Measurements from ENCODE around the gene SLC16A7.

The SLC16A7 gene

DNA sequence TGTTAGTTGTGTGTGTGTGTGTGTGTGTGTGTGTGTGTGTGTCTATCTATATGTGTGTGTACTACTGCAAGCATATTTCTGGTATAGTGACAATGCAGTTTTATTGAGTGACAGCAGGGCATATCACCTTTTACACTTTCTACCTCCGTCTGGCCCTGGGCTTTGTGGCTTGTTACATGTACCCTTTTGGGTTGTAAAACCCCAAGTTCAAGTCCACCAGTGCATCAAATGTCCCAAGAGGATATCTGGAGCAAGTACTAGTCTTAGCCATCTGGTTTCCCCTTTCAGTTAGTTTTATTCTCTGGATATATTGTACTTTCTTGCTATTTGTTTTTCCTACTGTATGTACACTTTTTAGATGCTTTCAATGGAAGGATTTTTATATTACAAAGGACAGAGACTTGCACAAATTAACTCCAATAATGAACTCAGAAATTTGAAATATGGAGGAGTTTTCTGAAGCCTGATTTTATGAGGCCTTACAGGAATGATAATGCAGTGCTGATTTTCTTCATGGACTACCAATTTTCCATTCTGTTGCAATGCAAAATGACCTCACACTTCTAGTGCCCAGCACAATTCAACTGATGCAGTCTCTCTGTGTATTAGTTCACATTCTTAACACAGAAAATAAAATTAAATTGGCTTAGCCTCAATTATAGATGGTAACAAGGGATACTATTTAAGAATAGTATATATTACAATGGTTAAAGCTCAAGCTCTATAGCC, 29.1 kb downstream of the SLC16A7 start:
- no peak for DNase-seq (ENCODE audit: low spot score)

DNA sequence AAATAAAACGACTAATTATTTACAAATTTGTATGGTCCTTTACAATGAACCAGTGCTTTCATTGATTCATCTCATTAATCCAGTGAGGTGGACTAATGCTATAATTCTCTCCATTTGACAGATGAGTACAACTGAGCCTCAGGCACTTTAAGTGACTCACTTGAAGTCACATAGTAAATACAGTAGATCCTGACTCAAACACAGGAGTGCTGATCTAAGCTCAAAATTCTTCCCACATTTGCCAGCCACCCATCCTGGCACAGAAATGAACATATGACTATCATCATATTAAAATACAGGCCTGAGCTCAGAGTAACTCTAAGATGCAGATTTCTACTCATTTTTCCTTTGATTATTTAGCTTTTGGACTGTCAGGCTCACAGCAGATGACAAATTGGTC, 30.6 kb downstream of the SLC16A7 start:
- peak; percentile 9 for DNase-seq (ENCODE audit: low spot score)

DNA sequence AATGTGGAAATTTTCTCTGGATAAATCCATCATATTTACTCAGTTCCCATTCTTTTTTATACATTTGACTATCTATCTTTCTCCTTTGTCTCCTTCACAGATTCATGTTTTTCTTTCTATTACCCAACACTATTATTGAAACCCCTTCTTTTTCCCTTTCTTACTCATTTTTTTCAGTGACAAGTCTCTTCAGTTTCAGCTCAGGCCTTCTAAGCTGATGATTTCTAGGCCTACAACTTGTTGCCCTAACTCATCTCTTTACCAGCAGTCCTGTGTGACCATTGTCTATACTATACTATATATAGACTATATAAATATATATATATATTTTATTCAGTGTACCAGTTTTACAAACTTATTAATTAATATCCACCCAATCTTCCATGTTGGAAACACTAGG, 31.8 kb downstream of the SLC16A7 start:
- DNase-seq (ENCODE audit: low spot score) = no peak

DNA sequence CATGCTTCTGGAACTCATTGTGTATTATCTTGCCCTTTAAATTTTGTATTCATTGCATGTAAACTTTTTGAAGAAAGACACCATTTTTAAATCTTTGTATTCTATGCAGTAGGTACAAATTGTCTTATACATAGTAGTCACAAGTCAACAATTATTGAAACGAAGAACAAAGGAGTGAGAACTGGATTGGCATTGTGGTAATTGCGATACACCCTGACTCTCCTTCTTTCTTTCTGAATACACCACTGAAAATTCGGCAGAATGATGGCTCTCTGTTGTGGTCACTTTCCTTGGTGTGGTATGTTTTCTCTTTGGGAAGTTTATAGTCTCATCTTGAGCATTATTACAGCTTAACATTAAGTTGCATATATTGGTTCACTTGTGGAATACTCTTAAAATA, 34.1 kb downstream of the SLC16A7 start:
- DNase-seq (ENCODE audit: low spot score) = no peak

DNA sequence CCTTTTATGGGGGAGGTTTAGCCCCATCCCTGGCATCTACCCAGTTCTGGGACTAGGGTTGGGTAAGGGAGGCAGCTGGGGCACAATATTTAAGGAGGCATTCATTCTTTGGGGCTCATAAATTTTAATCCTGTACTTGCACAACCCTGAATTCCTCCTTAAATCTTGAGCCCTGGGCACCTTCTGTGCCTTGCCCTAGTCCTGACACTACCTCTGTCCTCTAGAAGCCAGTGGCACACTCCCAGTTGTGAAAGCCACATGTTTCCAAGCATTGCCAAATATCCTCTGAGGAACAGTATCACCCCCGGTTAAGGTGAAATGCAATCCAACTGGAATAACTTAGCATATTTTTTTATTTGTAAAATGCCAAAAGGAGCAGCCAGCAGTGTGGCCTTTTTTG, 36.6 kb downstream of the SLC16A7 start:
- DNase-seq (ENCODE audit: low spot score) = peak; percentile 6

DNA sequence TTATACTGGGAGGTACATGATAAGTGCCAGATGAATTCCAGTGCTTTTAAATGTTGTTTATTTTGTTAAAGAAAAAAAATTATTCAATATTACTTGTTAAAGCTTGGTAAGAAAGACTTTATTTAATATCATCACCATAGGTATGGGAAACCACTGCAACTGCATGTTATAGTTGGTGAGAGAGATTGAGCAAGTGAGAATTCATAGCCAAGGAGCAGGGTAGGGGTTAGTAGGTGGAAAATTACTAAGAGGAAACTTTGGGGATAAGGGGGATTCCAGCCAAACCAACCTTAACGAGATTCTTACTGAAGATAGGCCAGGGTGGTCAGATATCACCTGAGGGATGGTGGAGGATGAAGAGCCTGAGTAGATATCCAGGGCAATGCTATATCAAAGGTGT, 38.4 kb downstream of the SLC16A7 start:
- no peak for DNase-seq (ENCODE audit: low spot score)

DNA sequence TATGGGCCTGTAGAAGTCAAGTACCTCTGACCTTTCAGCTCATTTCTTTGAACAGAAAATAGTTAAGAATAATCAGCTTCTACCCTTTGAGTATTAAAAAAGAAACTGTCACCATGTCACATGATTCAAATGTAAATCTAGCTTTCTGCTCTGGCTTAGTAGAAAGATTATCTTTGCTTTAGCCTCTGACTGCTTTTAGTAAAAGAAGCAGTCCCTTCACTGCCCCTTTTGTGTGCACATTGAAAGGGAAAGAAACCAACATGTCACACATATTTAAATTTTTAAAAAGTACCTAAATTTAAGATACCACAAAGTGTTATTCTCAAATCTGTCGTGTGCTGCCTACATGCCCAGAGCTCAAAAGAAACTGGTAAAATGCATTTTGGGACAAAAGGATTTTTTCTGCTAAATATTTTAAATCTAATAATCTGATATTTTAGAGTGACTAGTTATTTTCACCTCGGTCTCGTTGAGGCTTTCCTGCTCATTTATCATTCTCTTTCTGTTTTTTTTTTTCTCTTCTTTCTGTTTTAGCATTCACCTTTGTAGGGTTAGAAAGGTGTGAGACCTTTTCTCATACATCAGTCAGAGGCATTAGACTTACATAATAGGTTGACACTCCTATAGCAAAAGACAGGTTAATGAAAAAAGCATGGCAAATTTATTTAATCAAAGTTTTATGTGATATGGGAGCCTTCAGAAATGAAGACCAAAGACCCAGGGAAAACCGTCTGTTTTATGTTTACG, 41.3 kb downstream of the SLC16A7 start:
- no peak for DNase-seq (ENCODE audit: low spot score)

DNA sequence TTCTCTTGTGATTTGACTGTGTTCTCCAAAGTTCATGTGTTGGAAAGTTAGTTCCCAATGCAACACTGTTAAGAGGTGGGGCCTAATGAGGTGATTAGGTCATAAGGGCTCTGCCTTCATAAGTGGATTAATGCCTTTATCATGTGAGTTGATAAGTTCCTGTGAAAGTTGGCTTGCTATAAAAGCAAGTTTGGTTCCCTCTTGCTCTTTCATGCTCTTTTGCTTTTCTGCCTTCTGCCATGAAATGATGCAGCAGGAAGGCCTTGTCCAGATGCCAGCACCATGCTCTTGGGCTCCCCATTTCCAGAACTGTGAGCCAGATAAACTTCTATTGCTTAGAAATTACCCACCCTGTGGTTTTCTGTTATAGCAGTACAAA, 41.9 kb downstream of the SLC16A7 start:
- DNase-seq (ENCODE audit: low spot score) = no peak

DNA sequence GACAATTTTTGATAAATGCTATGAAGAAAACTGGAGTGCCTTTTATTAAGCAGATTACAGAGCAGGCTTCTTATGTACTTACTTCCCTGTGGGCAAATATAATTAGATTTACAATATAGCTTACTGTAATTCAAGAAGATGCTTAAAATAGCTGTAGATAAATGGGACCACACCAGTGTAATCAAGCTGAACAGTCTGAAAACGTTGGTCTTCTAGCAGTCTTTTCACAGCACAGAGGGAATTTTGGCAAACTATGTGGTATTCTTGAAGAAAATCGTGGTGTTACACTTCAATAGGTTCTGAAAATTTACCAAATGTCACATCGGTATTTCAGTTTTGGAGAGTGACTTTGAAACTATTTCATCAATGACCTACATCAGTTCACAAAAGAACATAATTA, 47.7 kb downstream of the SLC16A7 start:
- DNase-seq (ENCODE audit: low spot score) = no peak

DNA sequence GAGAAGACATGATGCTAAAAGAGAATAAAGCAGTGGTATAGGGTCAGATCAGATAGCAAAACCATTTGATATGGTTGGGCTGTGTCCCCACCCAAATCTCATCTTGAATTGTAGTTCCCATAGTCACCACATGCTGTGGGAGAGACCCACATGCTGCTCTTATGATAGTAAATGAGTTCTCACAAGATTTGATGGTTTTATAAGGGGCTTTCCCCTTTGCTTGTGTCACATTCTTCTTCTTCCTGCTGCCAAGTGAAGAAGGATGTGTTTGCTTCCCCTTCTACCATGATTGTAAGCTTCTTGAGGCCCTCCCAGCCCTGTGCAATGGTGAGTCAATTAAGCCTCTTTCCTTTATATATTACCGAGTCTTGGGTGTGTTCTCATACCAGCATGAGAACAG, 49.4 kb downstream of the SLC16A7 start:
- DNase-seq (ENCODE audit: low spot score) = no peak

DNA sequence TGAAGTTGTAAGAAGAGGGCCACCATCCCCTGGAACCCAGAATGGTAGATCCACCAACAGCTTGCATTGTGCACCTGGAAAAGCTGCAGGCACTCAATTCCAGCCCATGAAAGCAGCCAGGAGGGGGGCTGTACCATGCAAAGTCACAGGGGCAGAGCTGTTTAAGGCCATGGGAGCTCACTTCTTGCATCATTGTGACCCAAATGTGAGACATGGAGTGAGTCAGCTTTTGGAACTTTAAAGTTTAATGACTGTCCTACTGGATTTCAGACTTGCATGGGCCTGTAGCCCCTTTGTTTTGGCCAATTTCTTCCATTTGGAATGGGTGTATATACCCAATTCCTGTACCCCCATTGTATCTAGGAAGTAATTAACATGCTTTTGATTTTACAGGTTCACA, 50.8 kb downstream of the SLC16A7 start:
- no peak for DNase-seq (ENCODE audit: low spot score)

DNA sequence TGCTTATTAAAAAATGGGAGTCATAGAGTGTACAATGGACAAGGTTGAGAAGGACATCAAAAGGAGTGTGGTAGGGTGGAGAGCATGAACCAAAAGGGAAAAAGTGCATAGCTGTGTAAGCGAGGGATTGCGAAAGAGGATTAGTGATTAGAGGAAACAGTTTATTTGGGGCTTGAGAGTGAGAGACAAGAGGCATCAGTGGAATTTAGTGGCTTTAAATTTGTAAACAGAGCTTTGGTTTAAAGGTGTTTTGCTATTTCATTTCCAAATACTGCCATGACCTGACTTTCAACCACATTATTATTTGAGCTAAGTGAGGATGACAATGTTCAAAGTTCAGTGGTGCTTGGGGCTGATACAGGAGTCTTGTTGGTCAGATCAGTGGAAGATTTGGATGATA, 53.4 kb downstream of the SLC16A7 start:
- DNase-seq (ENCODE audit: low spot score) = peak; percentile 7

DNA sequence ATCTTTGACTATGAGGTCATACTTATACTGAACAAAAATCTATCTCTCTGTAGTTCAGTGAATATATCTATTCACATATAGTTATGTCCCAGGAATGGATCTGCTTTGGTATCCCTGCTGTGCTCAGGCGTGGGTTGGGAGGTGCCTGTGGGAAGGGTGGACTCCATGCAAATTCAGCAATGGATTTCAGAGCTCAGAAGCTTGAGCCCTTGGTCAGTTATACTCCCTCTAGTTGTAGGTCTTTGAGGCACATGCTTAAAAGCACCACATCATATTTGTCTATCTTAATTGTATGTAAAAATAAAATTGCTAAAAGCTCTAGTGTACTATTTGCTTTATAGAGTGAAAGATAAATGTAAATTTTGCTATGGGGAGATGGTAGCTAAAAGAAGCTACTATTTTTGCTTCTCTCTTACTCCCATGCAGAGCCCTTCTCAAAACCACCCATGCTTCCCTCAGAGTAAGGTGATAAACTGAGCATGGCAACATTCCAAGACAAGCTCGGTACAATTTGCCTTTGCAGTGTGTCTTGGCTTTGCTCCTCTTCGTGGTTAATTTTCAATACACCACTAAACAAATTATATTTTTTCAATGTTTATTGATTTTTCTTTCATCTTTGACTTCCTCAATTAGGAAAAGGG, 54.9 kb downstream of the SLC16A7 start:
- DNase-seq (ENCODE audit: low spot score) = peak; percentile 7

DNA sequence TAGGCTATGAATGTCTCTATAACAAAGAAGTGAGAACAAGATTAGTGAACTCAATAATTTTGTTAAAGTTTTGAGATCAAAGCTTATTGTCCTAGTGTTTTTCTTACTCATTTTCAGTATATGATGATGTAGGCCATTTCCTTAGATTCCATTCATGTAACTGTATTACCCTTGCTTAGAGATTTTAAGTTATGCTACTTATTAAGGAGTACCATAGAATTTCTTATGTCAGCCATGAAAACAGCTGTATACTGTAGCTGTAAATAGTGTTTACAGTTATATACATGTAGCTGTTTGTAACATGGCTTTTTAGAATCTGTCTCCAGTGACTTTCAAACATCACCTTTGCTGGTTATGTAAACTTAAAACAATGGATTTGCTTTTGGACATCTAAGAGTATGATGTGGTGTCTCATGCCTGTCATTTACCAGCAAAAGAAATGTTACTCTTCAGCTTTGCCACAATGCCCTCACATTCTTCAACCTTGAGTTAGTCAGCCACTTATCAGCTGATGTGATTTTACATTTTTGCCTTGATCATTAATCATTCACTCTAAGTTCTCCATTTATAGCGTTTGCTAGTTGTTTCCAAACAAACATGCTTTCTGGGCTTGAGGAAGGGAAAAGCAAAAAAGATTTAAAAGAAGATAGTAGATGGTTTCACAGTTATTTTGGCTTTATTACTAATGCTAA, 55.5 kb downstream of the SLC16A7 start:
- peak; percentile 11 for DNase-seq (ENCODE audit: low spot score)

DNA sequence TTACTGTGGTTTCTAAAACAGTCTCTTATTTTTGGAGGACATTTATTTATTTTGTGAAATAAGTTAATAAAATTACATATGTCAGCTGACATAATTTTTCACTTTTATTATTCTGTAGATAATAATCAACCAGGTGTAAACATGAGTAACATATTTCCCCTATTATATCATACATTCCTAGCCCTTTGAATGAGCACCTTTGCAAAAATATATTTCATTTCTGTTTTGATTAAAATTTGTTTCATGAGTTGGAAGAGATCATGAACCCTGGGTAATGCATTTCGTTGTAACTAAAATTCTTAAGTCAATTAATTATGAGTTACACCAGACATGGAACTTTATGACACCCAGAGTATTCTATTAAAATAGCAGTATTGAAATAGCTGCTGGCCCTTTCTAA, 56.3 kb downstream of the SLC16A7 start:
- no peak for DNase-seq (ENCODE audit: low spot score)

DNA sequence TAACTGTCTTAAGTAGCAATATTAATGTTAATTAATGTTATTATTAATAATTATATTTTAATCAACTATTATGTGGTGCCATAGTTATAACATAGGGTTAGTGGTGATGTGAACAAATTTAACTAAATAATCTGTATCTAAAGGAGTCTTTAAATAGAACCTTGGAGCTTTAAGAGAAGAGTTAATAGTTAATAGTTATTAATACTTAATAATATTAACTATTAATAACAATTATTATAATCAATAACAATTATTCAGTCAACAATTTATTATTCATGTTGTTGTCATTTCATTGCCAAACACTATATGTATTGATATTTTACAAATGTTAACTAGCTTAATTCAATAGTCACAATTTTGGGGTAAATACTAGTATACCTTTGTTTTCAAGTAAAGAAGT, 58.2 kb downstream of the SLC16A7 start:
- DNase-seq (ENCODE audit: low spot score) = no peak

DNA sequence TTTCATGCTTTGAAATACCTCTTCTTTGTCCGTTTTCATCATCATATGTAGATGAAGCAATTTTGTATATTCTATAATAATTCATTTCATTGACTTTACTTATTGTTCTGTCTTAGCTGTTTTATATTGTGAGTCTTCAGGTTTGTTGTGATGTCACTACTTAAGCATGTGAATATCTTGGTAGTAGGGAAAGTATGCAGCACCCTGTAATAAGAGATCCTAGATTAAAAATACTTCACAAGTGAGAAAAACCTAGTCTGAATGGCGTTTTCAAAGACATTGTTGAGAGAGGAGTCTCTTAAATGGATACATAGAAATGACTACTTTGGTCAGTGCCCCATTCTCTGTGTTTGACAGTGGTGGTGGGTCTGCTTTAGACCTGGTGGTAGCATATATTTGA, 61.4 kb downstream of the SLC16A7 start:
- DNase-seq (ENCODE audit: low spot score) = no peak

DNA sequence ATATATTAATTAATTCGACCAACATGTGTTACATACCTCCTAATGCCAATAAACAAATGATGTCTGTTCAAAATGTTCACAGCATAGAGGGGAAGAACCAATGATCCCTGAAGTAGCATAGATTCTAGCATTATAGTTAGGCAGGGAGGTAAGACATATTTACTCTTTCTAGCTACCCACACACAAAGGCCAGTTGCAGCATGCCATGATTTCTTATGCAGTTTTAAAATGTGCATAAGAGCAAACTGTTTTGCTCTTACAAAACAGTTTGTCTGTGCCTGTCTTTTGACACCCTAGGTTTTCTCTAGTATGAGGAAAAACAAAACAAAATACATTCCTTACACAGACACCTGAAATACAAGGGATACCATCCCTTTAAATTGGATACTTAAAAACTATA, 61.9 kb downstream of the SLC16A7 start:
- no peak for DNase-seq (ENCODE audit: low spot score)

DNA sequence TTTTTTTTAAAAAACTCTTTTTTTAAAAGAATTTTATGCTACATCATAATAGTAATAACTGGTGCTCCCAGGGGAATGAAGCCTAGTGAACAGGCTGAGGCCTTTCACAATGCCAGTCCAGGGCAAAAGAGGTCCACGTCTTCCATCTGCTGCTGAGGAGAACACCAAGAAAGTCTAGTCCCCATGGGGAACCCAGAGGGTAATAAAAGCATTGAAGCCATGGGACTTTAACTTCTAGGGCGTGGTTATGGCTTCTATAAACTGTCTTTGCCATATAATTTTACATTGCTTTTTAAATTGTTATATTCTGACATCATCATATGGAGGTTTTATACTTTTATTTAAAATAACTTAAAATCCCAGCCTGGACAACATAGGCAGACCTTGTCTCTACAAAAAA, 64.3 kb downstream of the SLC16A7 start:
- no peak for DNase-seq (ENCODE audit: low spot score)

DNA sequence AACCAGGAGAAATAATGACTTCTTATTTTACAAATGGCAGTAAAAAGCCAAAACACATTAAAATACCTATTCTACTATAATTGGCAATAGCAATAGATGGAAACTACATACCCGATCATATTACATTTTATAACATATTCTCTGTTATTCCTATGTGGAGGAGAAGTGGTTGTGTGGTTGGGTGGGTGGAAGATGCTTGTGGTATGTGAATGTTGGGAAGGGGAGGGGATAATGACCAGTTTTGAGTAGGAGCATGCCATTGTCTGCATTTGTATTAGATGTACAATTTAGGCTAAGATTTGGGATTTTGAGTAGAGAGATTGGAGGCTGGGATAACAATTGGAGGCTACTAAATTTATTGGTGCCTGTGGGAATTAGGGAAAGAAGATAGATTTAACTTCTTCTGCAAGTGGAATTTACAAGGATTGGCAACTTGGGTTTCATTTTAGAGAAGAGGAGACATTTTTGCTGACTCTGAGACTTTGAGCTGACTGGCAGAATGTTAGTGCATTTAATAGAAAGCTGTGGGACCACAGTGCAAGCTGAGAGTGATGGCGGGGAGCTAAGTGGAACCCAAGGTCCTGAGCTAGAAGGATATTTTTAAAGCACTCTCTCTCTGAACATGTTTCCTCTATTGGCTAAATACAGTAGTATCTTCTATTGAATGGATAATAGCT, 65.2 kb downstream of the SLC16A7 start:
- no peak for DNase-seq (ENCODE audit: low spot score)

DNA sequence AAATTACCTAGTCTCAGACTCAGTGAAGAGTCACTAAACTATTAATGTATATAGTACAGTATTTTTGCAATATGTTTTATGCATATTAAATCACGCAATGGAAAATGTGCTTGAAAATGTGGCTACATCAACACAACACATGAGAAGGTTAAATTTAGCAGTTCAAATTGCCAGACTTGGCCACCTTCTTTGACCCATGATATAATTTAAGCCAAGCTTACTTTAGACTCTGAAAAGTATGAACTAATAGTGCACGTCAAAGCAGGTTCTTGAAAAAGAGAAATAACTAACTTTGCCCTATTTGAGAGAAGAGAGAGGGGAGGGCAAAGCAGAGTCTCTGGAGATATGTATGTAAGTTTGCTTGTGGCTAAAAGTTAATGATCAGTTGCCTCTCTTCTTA, 68.7 kb downstream of the SLC16A7 start:
- no peak for DNase-seq (ENCODE audit: low spot score)

DNA sequence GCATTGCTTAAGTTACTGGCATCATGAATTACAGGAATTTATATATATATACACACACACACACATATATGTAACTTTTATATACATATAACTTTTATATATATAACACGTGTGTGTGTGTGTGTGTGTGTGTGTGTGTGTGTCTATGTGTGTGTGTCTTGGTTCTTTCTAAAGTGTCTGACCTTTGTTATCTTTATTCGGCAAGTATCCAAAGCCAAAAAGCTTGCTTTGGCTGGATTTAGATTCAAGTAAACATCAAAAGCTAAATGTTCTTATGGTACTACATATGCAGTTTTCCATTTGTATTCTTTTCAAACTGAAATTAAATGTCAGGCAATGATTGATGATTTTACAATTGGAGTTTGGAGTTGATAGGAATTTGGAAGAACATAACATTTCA, 69.9 kb downstream of the SLC16A7 start:
- no peak for DNase-seq (ENCODE audit: low spot score)
